Measurements from ENCODE around the gene CNTFR. TPM values are rescaled to one million over a fixed set of nuclear protein-coding genes. Genes with fewer than 3 reads are reported as not detected.

Gene CNTFR
- total and polyA plus RNA-seq, 2 experiments from 2014 or later, result 0.73 to 1.9 TPM

DNA sequence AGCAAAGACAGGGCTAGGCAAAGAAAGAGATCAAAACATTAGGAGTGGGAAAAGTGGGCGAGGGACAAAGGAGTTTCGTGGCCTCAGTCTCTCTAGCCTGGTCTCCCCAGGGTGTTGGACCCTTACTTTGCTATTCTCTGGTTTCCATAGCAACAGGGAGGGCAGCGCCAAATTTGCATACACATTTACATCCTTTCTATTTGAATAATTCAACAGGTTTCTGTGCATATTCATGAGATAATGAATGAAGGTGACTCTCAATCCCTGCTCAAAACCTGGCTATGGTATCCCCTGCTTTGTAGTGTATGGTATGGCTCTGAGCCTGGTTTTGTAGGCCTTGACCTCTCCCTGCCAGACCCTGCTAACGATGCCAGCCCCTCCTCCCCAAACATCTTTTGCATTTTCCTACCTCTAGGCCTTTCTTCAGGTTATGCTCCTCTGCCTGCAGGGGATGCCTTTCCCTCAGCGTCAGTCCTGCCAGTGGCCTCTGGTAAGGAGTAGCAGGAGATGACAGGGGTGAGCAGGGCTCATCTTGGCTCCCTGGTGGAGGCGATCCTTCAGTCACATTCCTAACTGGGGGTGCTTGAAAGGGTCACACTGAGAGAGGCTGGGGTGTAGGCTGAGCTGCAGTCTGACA is 12.5 kb upstream of the CNTFR start:
- Histone ChIP-seq H3K79me2 (replicated peaks; ENCODE audit: insufficient read depth) (no peaks in the 10 kb centered on the region), H3K27me3 (ENCODE audit: insufficient read depth) (no peaks in the 10 kb centered on the region), H3F3A (replicated peaks; ENCODE audit: low read depth) (no peaks in the 10 kb centered on the region), H4K20me1 (replicated peaks; ENCODE audit: insufficient read depth) (no peaks in the 10 kb centered on the region; the same call in 1 of the 2 replicates), H3K4me3 (no peak overlapping the region), H3K4me1 (ENCODE audit: insufficient read depth) (no peaks in the 10 kb centered on the region), H3K4me2 (0 out of 2 replicates have a peak overlapping the region, but pooled peaks have one; percentile 3), H3K27ac (ENCODE audit: low read depth) (no peak overlapping the region), H3K36me3 (ENCODE audit: insufficient read depth) (no peaks in the 10 kb centered on the region), H3K9me2 (ENCODE audit: insufficient read depth) (no peaks in the 10 kb centered on the region), H2AFZ (no peak overlapping the region)
- TF ChIP-seq, protein P1, sequence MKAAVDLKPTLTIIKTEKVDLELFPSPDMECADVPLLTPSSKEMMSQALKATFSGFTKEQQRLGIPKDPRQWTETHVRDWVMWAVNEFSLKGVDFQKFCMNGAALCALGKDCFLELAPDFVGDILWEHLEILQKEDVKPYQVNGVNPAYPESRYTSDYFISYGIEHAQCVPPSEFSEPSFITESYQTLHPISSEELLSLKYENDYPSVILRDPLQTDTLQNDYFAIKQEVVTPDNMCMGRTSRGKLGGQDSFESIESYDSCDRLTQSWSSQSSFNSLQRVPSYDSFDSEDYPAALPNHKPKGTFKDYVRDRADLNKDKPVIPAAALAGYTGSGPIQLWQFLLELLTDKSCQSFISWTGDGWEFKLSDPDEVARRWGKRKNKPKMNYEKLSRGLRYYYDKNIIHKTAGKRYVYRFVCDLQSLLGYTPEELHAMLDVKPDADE (IDR thresholded peaks at IDR 0.05), result no peak
- ATAC-seq (peak; percentile 63), DNase-seq (ENCODE audit: low spot score) (no peak)
- Mint-ChIP-seq H3K9me3 (no peaks in the 10 kb centered on the region; the same call in 2 of the 3 replicates), H3K4me3 (no peak overlapping the region), H3K27ac (no peak overlapping the region), H3K4me1 (peaks cover 13% of the 10 kb centered on the region), H3K36me3 (ENCODE audit: low read depth) (no peaks in the 10 kb centered on the region), H3K27me3 (ENCODE audit: insufficient read depth, low read depth, poor library complexity) (peaks cover 6% of the 10 kb centered on the region)

DNA sequence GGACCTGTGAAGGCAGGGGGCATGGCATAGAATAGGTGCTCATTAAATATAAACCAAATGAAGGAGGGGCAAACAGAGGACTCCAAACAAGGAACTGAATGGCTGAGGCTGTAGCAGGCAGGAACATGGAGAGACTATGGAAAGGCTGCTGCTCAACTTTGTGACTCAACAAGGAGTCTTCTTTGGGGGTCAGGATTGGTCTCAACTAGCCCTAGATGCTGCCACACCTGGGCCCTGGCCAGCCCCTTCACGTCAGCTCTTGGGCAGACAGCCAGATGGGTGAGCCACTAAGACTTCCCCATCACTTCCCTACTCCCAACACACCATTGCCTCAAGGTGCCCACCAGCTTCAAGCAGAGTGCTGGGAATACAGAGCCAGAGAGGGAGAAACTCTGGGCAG is 11.4 kb upstream of the CNTFR start:
- H4K20me1 ChIP-seq (replicated peaks; ENCODE audit: insufficient read depth), result no peaks in the 10 kb centered on the region; the same call in 1 of the 2 replicates
- no peak overlapping the region for H3K27ac ChIP-seq (ENCODE audit: low read depth)
- 0 out of 2 replicates have a peak, but pooled peaks cover 3% of the 10 kb centered on the region for H3K27me3 ChIP-seq (ENCODE audit: insufficient read depth)
- ATAC-seq (no peak), DNase-seq (ENCODE audit: low spot score) (no peak)
- no peak overlapping the region for H3K27ac Mint-ChIP-seq
- H3K4me2 ChIP-seq, result no peak overlapping the region
- H3K4me1 ChIP-seq (ENCODE audit: insufficient read depth), result no peaks in the 10 kb centered on the region
- H3K4me1 Mint-ChIP-seq, result peaks cover 13% of the 10 kb centered on the region
- H2AFZ ChIP-seq, result no peak overlapping the region
- H3K36me3 ChIP-seq (ENCODE audit: insufficient read depth), result no peaks in the 10 kb centered on the region
- no peak overlapping the region for H3K4me3 ChIP-seq
- H3F3A ChIP-seq (replicated peaks; ENCODE audit: low read depth), result no peaks in the 10 kb centered on the region
- no peaks in the 10 kb centered on the region for H3K9me2 ChIP-seq (ENCODE audit: insufficient read depth)
- no peaks in the 10 kb centered on the region for H3K79me2 ChIP-seq (replicated peaks; ENCODE audit: insufficient read depth)
- H3K36me3 Mint-ChIP-seq (ENCODE audit: low read depth), result no peaks in the 10 kb centered on the region
- no peak overlapping the region for H3K4me3 Mint-ChIP-seq
- H3K9me3 Mint-ChIP-seq, result no peaks in the 10 kb centered on the region; the same call in 2 of the 3 replicates
- peaks cover 6% of the 10 kb centered on the region for H3K27me3 Mint-ChIP-seq (ENCODE audit: insufficient read depth, low read depth, poor library complexity)
- TF ChIP-seq CREB1 (CRISPR knock-in tag; IDR thresholded peaks at IDR 0.05; ENCODE audit: low read depth) (no peak), STAT1 (IDR thresholded peaks at IDR 0.05; ENCODE audit: unreplicated experiment) (no peak)
- TF ChIP-seq, protein P2, sequence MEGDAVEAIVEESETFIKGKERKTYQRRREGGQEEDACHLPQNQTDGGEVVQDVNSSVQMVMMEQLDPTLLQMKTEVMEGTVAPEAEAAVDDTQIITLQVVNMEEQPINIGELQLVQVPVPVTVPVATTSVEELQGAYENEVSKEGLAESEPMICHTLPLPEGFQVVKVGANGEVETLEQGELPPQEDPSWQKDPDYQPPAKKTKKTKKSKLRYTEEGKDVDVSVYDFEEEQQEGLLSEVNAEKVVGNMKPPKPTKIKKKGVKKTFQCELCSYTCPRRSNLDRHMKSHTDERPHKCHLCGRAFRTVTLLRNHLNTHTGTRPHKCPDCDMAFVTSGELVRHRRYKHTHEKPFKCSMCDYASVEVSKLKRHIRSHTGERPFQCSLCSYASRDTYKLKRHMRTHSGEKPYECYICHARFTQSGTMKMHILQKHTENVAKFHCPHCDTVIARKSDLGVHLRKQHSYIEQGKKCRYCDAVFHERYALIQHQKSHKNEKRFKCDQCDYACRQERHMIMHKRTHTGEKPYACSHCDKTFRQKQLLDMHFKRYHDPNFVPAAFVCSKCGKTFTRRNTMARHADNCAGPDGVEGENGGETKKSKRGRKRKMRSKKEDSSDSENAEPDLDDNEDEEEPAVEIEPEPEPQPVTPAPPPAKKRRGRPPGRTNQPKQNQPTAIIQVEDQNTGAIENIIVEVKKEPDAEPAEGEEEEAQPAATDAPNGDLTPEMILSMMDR (conservative IDR thresholded peaks at IDR 0.05; ENCODE audit: low read depth in 2 of 2), result no peak
- TF ChIP-seq, protein P3, sequence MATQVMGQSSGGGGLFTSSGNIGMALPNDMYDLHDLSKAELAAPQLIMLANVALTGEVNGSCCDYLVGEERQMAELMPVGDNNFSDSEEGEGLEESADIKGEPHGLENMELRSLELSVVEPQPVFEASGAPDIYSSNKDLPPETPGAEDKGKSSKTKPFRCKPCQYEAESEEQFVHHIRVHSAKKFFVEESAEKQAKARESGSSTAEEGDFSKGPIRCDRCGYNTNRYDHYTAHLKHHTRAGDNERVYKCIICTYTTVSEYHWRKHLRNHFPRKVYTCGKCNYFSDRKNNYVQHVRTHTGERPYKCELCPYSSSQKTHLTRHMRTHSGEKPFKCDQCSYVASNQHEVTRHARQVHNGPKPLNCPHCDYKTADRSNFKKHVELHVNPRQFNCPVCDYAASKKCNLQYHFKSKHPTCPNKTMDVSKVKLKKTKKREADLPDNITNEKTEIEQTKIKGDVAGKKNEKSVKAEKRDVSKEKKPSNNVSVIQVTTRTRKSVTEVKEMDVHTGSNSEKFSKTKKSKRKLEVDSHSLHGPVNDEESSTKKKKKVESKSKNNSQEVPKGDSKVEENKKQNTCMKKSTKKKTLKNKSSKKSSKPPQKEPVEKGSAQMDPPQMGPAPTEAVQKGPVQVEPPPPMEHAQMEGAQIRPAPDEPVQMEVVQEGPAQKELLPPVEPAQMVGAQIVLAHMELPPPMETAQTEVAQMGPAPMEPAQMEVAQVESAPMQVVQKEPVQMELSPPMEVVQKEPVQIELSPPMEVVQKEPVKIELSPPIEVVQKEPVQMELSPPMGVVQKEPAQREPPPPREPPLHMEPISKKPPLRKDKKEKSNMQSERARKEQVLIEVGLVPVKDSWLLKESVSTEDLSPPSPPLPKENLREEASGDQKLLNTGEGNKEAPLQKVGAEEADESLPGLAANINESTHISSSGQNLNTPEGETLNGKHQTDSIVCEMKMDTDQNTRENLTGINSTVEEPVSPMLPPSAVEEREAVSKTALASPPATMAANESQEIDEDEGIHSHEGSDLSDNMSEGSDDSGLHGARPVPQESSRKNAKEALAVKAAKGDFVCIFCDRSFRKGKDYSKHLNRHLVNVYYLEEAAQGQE (IDR thresholded peaks at IDR 0.05; ENCODE audit: unreplicated experiment), result no peak
- TF ChIP-seq, protein P1 (IDR thresholded peaks at IDR 0.05), result no peak
- TF ChIP-seq, protein P4, sequence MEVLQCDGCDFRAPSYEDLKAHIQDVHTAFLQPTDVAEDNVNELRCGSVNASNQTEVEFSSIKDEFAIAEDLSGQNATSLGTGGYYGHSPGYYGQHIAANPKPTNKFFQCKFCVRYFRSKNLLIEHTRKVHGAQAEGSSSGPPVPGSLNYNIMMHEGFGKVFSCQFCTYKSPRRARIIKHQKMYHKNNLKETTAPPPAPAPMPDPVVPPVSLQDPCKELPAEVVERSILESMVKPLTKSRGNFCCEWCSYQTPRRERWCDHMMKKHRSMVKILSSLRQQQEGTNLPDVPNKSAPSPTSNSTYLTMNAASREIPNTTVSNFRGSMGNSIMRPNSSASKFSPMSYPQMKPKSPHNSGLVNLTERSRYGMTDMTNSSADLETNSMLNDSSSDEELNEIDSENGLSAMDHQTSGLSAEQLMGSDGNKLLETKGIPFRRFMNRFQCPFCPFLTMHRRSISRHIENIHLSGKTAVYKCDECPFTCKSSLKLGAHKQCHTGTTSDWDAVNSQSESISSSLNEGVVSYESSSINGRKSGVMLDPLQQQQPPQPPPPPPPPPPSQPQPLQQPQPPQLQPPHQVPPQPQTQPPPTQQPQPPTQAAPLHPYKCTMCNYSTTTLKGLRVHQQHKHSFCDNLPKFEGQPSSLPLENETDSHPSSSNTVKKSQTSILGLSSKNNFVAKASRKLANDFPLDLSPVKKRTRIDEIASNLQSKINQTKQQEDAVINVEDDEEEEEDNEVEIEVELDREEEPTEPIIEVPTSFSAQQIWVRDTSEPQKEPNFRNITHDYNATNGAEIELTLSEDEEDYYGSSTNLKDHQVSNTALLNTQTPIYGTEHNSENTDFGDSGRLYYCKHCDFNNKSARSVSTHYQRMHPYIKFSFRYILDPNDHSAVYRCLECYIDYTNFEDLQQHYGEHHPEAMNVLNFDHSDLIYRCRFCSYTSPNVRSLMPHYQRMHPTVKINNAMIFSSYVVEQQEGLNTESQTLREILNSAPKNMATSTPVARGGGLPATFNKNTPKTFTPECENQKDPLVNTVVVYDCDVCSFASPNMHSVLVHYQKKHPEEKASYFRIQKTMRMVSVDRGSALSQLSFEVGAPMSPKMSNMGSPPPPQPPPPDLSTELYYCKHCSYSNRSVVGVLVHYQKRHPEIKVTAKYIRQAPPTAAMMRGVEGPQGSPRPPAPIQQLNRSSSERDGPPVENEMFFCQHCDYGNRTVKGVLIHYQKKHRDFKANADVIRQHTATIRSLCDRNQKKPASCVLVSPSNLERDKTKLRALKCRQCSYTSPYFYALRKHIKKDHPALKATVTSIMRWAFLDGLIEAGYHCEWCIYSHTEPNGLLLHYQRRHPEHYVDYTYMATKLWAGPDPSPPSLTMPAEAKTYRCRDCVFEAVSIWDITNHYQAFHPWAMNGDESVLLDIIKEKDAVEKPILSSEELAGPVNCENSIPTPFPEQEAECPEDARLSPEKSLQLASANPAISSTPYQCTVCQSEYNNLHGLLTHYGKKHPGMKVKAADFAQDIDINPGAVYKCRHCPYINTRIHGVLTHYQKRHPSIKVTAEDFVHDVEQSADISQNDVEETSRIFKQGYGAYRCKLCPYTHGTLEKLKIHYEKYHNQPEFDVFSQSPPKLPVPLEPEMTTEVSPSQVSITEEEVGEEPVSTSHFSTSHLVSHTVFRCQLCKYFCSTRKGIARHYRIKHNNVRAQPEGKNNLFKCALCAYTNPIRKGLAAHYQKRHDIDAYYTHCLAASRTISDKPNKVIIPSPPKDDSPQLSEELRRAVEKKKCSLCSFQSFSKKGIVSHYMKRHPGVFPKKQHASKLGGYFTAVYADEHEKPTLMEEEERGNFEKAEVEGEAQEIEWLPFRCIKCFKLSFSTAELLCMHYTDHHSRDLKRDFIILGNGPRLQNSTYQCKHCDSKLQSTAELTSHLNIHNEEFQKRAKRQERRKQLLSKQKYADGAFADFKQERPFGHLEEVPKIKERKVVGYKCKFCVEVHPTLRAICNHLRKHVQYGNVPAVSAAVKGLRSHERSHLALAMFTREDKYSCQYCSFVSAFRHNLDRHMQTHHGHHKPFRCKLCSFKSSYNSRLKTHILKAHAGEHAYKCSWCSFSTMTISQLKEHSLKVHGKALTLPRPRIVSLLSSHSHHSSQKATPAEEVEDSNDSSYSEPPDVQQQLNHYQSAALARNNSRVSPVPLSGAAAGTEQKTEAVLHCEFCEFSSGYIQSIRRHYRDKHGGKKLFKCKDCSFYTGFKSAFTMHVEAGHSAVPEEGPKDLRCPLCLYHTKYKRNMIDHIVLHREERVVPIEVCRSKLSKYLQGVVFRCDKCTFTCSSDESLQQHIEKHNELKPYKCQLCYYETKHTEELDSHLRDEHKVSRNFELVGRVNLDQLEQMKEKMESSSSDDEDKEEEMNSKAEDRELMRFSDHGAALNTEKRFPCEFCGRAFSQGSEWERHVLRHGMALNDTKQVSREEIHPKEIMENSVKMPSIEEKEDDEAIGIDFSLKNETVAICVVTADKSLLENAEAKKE (CRISPR knock-in tag; IDR thresholded peaks at IDR 0.05), result no peak

Measured in GM23338 (cell line).